Measurements from ENCODE around the gene FXR1.

Gene FXR1

GRCh38 chr3:180910823-180911222 lies 1.6 kb upstream of the FXR1 start:
- Histone ChIP-seq H3K9me3 (ENCODE audit: control insufficient read depth, insufficient read depth, low read length) (peaks cover 3% of the 10 kb centered on the region; the same call in 1 of the 2 replicates), H3K79me2 (ENCODE audit: control insufficient read depth, low read length) (peaks cover 42% of the 10 kb centered on the region), H3K36me3 (ENCODE audit: control insufficient read depth, low read length) (peaks cover 32% of the 10 kb centered on the region), H3K9me2 (replicated peaks; ENCODE audit: control insufficient read depth, low read length) (no peaks in the 10 kb centered on the region), H3K27ac (ENCODE audit: low read depth, low read length) (no peak overlapping the region), H3K4me1 (ENCODE audit: control insufficient read depth, low read length) (peaks cover 35% of the 10 kb centered on the region), H3K4me3 (ENCODE audit: low read length) (no peak overlapping the region), H3K27me3 (ENCODE audit: control insufficient read depth, low read length) (no peaks in the 10 kb centered on the region), H3F3A (ENCODE audit: control insufficient read depth, insufficient read depth) (0 out of 2 replicates have a peak, but pooled peaks cover 7% of the 10 kb centered on the region), H4K20me1 (ENCODE audit: control insufficient read depth, insufficient read depth, low read depth, low read length) (peaks cover 31% of the 10 kb centered on the region), H3K4me2 (ENCODE audit: low read length) (no peak overlapping the region; the same call in 1 of the 2 replicates)
- no peak for TF ChIP-seq EZH2phosphoT487 (IDR thresholded peaks at IDR 0.05; ENCODE audit: borderline replicate concordance, low read length)
- TF ChIP-seq, protein P1, sequence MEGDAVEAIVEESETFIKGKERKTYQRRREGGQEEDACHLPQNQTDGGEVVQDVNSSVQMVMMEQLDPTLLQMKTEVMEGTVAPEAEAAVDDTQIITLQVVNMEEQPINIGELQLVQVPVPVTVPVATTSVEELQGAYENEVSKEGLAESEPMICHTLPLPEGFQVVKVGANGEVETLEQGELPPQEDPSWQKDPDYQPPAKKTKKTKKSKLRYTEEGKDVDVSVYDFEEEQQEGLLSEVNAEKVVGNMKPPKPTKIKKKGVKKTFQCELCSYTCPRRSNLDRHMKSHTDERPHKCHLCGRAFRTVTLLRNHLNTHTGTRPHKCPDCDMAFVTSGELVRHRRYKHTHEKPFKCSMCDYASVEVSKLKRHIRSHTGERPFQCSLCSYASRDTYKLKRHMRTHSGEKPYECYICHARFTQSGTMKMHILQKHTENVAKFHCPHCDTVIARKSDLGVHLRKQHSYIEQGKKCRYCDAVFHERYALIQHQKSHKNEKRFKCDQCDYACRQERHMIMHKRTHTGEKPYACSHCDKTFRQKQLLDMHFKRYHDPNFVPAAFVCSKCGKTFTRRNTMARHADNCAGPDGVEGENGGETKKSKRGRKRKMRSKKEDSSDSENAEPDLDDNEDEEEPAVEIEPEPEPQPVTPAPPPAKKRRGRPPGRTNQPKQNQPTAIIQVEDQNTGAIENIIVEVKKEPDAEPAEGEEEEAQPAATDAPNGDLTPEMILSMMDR (IDR thresholded peaks at IDR 0.05; ENCODE audit: low read depth, low read length, poor library complexity, severe bottlenecking) = no peak

GRCh38 chr3:180911876-180912303 lies 580 bp upstream of the FXR1 start:
- Histone ChIP-seq H3K36me3 (ENCODE audit: control insufficient read depth, low read length) (peaks cover 43% of the 10 kb centered on the region), H4K20me1 (ENCODE audit: control insufficient read depth, insufficient read depth, low read depth, low read length) (peaks cover 42% of the 10 kb centered on the region), H3K27ac (ENCODE audit: low read depth, low read length) (peak overlapping the region; percentile 84), H3K9me2 (replicated peaks; ENCODE audit: control insufficient read depth, low read length) (no peaks in the 10 kb centered on the region), H3K4me1 (ENCODE audit: control insufficient read depth, low read length) (peaks cover 35% of the 10 kb centered on the region), H3K79me2 (ENCODE audit: control insufficient read depth, low read length) (peaks cover 53% of the 10 kb centered on the region), H3K4me2 (ENCODE audit: low read length) (peak overlapping the region; percentile 95), H3F3A (ENCODE audit: control insufficient read depth, insufficient read depth) (0 out of 2 replicates have a peak, but pooled peaks cover 7% of the 10 kb centered on the region), H3K4me3 (ENCODE audit: low read length) (peak overlapping the region; percentile 92), H3K27me3 (ENCODE audit: control insufficient read depth, low read length) (no peaks in the 10 kb centered on the region), H3K9me3 (ENCODE audit: control insufficient read depth, insufficient read depth, low read length) (no peaks in the 10 kb centered on the region)
- no peak for TF ChIP-seq EZH2phosphoT487 (IDR thresholded peaks at IDR 0.05; ENCODE audit: borderline replicate concordance, low read length)
- TF ChIP-seq, protein P1 (IDR thresholded peaks at IDR 0.05; ENCODE audit: low read depth, low read length, poor library complexity, severe bottlenecking) = no peak

DNA sequence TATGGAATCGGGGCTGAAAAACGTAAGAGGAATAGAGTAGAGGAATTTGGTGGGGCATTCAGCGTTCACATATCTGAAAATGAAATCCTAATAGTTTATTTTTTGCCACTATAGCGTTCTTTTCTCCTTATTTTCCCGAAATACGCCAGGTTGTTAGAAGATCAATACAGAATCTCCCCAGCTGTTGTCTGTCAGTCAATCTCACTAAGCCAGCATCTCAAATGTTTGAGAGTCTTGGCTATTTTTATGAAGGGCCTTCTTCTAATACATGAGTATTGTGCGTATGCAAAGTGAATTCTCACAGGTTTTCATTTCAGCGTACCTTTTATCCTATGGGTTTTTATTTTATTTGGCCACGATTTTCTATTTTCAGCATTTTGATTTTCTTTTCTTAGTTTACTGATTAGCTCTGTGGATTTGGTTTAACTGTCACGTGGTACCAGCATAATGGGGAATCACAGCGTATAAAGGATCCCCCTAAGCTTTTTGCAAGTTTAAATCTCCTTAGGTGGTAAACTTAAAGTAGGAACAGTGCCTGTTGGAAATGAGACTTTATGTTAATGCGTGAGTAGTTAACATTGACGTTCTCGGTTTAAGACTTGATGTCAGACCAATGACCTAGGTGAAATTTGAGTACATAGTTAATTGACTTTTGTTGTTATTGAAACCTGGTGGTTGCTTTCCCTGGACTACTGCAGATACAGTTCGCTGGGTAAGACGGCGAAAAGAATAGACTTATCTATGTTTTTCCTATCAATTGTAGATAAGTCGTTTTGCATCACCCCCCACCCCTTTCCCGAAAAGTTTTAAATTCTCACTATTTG lies 1.3 kb downstream of the FXR1 start:
- Histone ChIP-seq H3K27ac (ENCODE audit: low read depth, low read length) (peak overlapping the region; percentile 84), H4K20me1 (ENCODE audit: control insufficient read depth, insufficient read depth, low read depth, low read length) (peaks cover 53% of the 10 kb centered on the region), H3K27me3 (ENCODE audit: control insufficient read depth, low read length) (no peaks in the 10 kb centered on the region), H3K4me3 (ENCODE audit: low read length) (peak overlapping the region; percentile 92), H3K4me2 (ENCODE audit: low read length) (peak overlapping the region; percentile 95), H3F3A (ENCODE audit: control insufficient read depth, insufficient read depth) (0 out of 2 replicates have a peak, but pooled peaks cover 9% of the 10 kb centered on the region), H3K9me2 (replicated peaks; ENCODE audit: control insufficient read depth, low read length) (no peaks in the 10 kb centered on the region), H3K79me2 (ENCODE audit: control insufficient read depth, low read length) (peaks cover 72% of the 10 kb centered on the region), H3K9me3 (ENCODE audit: control insufficient read depth, insufficient read depth, low read length) (no peaks in the 10 kb centered on the region), H3K4me1 (ENCODE audit: control insufficient read depth, low read length) (peaks cover 37% of the 10 kb centered on the region), H3K36me3 (ENCODE audit: control insufficient read depth, low read length) (peaks cover 58% of the 10 kb centered on the region)
- TF ChIP-seq EZH2phosphoT487 (IDR thresholded peaks at IDR 0.05; ENCODE audit: borderline replicate concordance, low read length) = no peak
- TF ChIP-seq, protein P1 (IDR thresholded peaks at IDR 0.05; ENCODE audit: low read depth, low read length, poor library complexity, severe bottlenecking) = no peak

Measured in DOHH2 (cell line).